Mesenteric fat pad (tissue), 1 donor: ENCODE data around the gene DLG5. TPM values are rescaled to one million over a fixed set of nuclear protein-coding genes. Genes with fewer than 3 reads are reported as not detected.

Experiments
- DNase-seq: peaks from one replicate; pipeline ENCODE4 v3.0.0-alpha.2; 2020; ENCODE audit warnings: low spot score
- total RNA-seq: library from RNA; stranded (reverse); fragmentation: NEBNext Ultra II Directional; extraction: Animal tissue kit (Norgen Biotek cat#: 25700); gene quantifications from one replicate; pipeline ENCODE4 v1.2.1, GENCODE V29; 2021
- donor health status: DM: yes; HTN: yes; CAD: no.

Gene DLG5
- total RNA-seq, 1 donor from 2014 or later = 30.6 TPM

- DNase-seq = no peak
These were observed 102.6 kb downstream of the DLG5 start for GRCh38 chr10:77823811-77824542.

GRCh38 chr10:77821551-77821950 is 105.0 kb downstream of the DLG5 start:
- no peak for DNase-seq

GRCh38 chr10:77821036-77821435 is 105.5 kb downstream of the DLG5 start:
- no peak for DNase-seq

GRCh38 chr10:77820349-77820748 is 106.2 kb downstream of the DLG5 start:
- DNase-seq = no peak

GRCh38 chr10:77819210-77820112 is 107.1 kb downstream of the DLG5 start:
- no peak for DNase-seq

- DNase-seq = no peak
These were observed 108.2 kb downstream of the DLG5 start for GRCh38 chr10:77818378-77818777.

GRCh38 chr10:77817541-77817940 is 109.0 kb downstream of the DLG5 start:
- DNase-seq = no peak

GRCh38 chr10:77816311-77816710 is 110.2 kb downstream of the DLG5 start:
- no peak for DNase-seq

- DNase-seq = no peak
These were observed 113.8 kb downstream of the DLG5 start for GRCh38 chr10:77812741-77813140.

- no peak for DNase-seq
These were observed 114.6 kb downstream of the DLG5 start for GRCh38 chr10:77811831-77812430.

GRCh38 chr10:77810446-77811335 is 115.9 kb downstream of the DLG5 start:
- no peak for DNase-seq

GRCh38 chr10:77809336-77809735 is 117.2 kb downstream of the DLG5 start:
- no peak for DNase-seq

GRCh38 chr10:77807706-77808105 is 118.8 kb downstream of the DLG5 start:
- DNase-seq = no peak

- DNase-seq = no peak
These were observed 119.9 kb downstream of the DLG5 start for GRCh38 chr10:77806511-77807157.

- DNase-seq = no peak
These were observed 120.9 kb downstream of the DLG5 start for GRCh38 chr10:77805676-77806075.

- DNase-seq = no peak
These were observed 122.2 kb downstream of the DLG5 start for GRCh38 chr10:77804371-77804770.

GRCh38 chr10:77801474-77802161 is 124.9 kb downstream of the DLG5 start:
- no peak for DNase-seq

- no peak for DNase-seq
These were observed 125.8 kb downstream of the DLG5 start for GRCh38 chr10:77800738-77801266.

- DNase-seq = no peak
These were observed 126.2 kb downstream of the DLG5 start for GRCh38 chr10:77800320-77800719.

- DNase-seq = no peak
These were observed 127.2 kb downstream of the DLG5 start for GRCh38 chr10:77799352-77799751.
